H9 (cell line): Measurements from ENCODE around the gene NSRP1. TPM values are rescaled to one million over a fixed set of nuclear protein-coding genes. Genes with fewer than 3 reads are reported as not detected.
"Not testable (repeated sequence)": the region's sequence is repeated elsewhere in the genome, so short reads cannot be mapped to it uniquely, and the experiment has no call there.

ENCODE experiments used
- DNase-seq: peaks from one replicate; pipeline ENCODE4 v3.0.0-alpha.2; 2017
- H2AFZ ChIP-seq: one replicate; pipeline ENCODE4 v1.6.1; 2013; ENCODE audit warnings: mild to moderate bottlenecking, low read length, control low read depth, moderate library complexity
- H2AK5ac ChIP-seq: 2 replicates; pipeline ENCODE4 v1.6.1; 2013; ENCODE audit warnings: low read length, control low read depth, mixed read lengths; ENCODE audit not compliant: insufficient read length
- H2BK120ac ChIP-seq: one replicate; pipeline ENCODE4 v1.6.1; 2013; ENCODE audit warnings: low read depth, mild to moderate bottlenecking, low read length, control low read depth, inconsistent platforms; ENCODE audit not compliant: poor library complexity, severe bottlenecking
- H2BK12ac ChIP-seq: 2 replicates; pipeline ENCODE4 v1.6.1; 2013; ENCODE audit warnings: low read length, control low read depth, mixed read lengths, low read depth; ENCODE audit not compliant: insufficient read length
- H2BK15ac ChIP-seq: 2 replicates; pipeline ENCODE4 v1.6.1; 2013; ENCODE audit warnings: low read depth, low read length, control low read depth
- H2BK20ac ChIP-seq: one replicate; pipeline ENCODE4 v1.6.1; 2013; ENCODE audit warnings: low read depth, mild to moderate bottlenecking, low read length, control low read depth, inconsistent platforms; ENCODE audit not compliant: poor library complexity, severe bottlenecking
- H2BK5ac ChIP-seq: 2 replicates; pipeline ENCODE4 v1.6.1; 2013; ENCODE audit warnings: low read length, control low read depth, mixed read lengths; ENCODE audit not compliant: insufficient read length
- H3K14ac ChIP-seq: 2 replicates; pipeline ENCODE4 v1.6.1; 2013; ENCODE audit warnings: low read length, control low read depth; ENCODE audit not compliant: insufficient read depth
- H3K18ac ChIP-seq: 2 replicates; pipeline ENCODE4 v1.6.1; 2013; ENCODE audit warnings: low read depth, mild to moderate bottlenecking, mixed read lengths, low read length, control low read depth; ENCODE audit not compliant: insufficient read length
- H3K23ac ChIP-seq: 2 replicates; pipeline ENCODE4 v1.6.1; 2013; ENCODE audit warnings: low read length, control low read depth, mixed read lengths, low read depth; ENCODE audit not compliant: insufficient read length
- H3K23me2 ChIP-seq: 2 replicates; pipeline ENCODE4 v1.6.1; 2013; ENCODE audit warnings: low read depth, mild to moderate bottlenecking, mixed read lengths, low read length, control low read depth; ENCODE audit not compliant: insufficient read length, poor library complexity, severe bottlenecking
- H3K27ac ChIP-seq: 2 replicates; pipeline ENCODE4 v1.5.1; 2013; ENCODE audit warnings: low read length, control low read depth, mixed read lengths, low read depth; ENCODE audit not compliant: insufficient read length
- H3K27me3 ChIP-seq: 2 replicates; pipeline ENCODE4 v1.6.1; 2013; ENCODE audit warnings: low read length, control low read depth, inconsistent platforms; ENCODE audit not compliant: insufficient read depth
- H3K4ac ChIP-seq: 2 replicates; pipeline ENCODE4 v1.6.1; 2013; ENCODE audit warnings: low read depth, mild to moderate bottlenecking, control low read depth, inconsistent platforms, low read length, moderate library complexity
- H3K4me1 ChIP-seq: 2 replicates; pipeline ENCODE4 v1.6.1; 2013; ENCODE audit warnings: low read length, control low read depth, inconsistent platforms; ENCODE audit not compliant: insufficient read depth
- H3K4me2 ChIP-seq: 2 replicates; pipeline ENCODE4 v1.6.1; 2013; ENCODE audit warnings: low read length, control low read depth, mixed read lengths; ENCODE audit not compliant: insufficient read length, insufficient read depth
- H3K56ac ChIP-seq: 2 replicates; pipeline ENCODE4 v1.6.1; 2013; ENCODE audit warnings: low read depth, mild to moderate bottlenecking, mixed read lengths, low read length, control low read depth; ENCODE audit not compliant: insufficient read length
- H3K79me1 ChIP-seq: 2 replicates; pipeline ENCODE4 v1.6.1; 2013; ENCODE audit warnings: low read depth, mild to moderate bottlenecking, moderate library complexity, low read length, control low read depth, inconsistent platforms; ENCODE audit not compliant: insufficient read depth, poor library complexity, severe bottlenecking
- H3K79me2 ChIP-seq: 2 replicates; pipeline ENCODE4 v1.6.1; 2013; ENCODE audit warnings: low read length, control low read depth, inconsistent platforms; ENCODE audit not compliant: insufficient read depth
- H3K9ac ChIP-seq: 2 replicates; pipeline ENCODE4 v1.6.1; 2013; ENCODE audit warnings: low read length, control low read depth, mixed read lengths; ENCODE audit not compliant: insufficient read length; ENCODE audit errors: extremely low read depth
- H3K9me3 ChIP-seq: one replicate; pipeline ENCODE4 v1.6.1; 2013; ENCODE audit warnings: low read depth, low read length, inconsistent platforms; ENCODE audit not compliant: control insufficient read depth
- H3T11ph ChIP-seq: one replicate; pipeline ENCODE4 v1.6.1; 2013; ENCODE audit warnings: mild to moderate bottlenecking, low read length, control low read depth, inconsistent platforms
- H4K20me1 ChIP-seq: one replicate; pipeline ENCODE4 v1.6.1; 2013; ENCODE audit not compliant: control insufficient read depth, insufficient read length, insufficient read depth
- H4K5ac ChIP-seq: 2 replicates; pipeline ENCODE4 v1.6.1; 2013; ENCODE audit warnings: low read depth, mild to moderate bottlenecking, mixed read lengths, low read length, control low read depth; ENCODE audit not compliant: insufficient read length
- H4K8ac ChIP-seq: replicated peaks from 2 replicates; pipeline ENCODE4 v1.6.1; 2013; ENCODE audit warnings: low read length, control low read depth, mixed read lengths, low read depth; ENCODE audit not compliant: insufficient read length
- H4K91ac ChIP-seq: 2 replicates; pipeline ENCODE4 v1.6.1; 2013; ENCODE audit warnings: low read depth, mild to moderate bottlenecking, moderate library complexity, mixed read lengths, low read length, control low read depth; ENCODE audit not compliant: insufficient read length
- H3K27ac Mint-ChIP-seq, 3 experiments: 2 replicates in 2 of 3; 3 replicates in 1 of 3; pipeline ENCODE4 v1.8.0; 2020 to 2021; ENCODE audit warnings: mixed read lengths in 3 of 3, mild to moderate bottlenecking in 1 of 3, moderate library complexity in 1 of 3
- H3K27me3 Mint-ChIP-seq: 2 replicates; pipeline ENCODE4 v1.8.0; 2021; ENCODE audit warnings: low read depth, mild to moderate bottlenecking, moderate library complexity, mixed read lengths
- H3K36me3 Mint-ChIP-seq, 3 experiments: 2 replicates in 2 of 3; 3 replicates in 1 of 3; pipeline ENCODE4 v1.8.0; 2020 to 2021; ENCODE audit warnings: low read depth in 3 of 3, mixed read lengths in 3 of 3; ENCODE audit not compliant: insufficient read depth in 1 of 3
- H3K4me1 Mint-ChIP-seq, 2 experiments: 2 replicates each; pipeline ENCODE4 v1.8.0; 2020; ENCODE audit warnings: mixed read lengths in 2 of 2
- H3K4me3 Mint-ChIP-seq, 2 experiments: 2 replicates in 1 of 2; 3 replicates in 1 of 2; pipeline ENCODE4 v1.8.0; 2020 to 2021; ENCODE audit warnings: mild to moderate bottlenecking in 2 of 2, mixed read lengths in 2 of 2, moderate library complexity in 1 of 2
- H3K9me3 Mint-ChIP-seq, 2 experiments: 2 replicates in 1 of 2; 3 replicates in 1 of 2; pipeline ENCODE4 v1.8.0; 2020; ENCODE audit warnings: mild to moderate bottlenecking in 2 of 2, mixed read lengths in 2 of 2, moderate library complexity in 1 of 2
- WGBS: extraction: QIAGEN DNeasy Blood & Tissue Kit; methylation state at CpG from one replicate; pipeline ENCODE4 v1.1.7; 2013; ENCODE audit warnings: missing lambda C conversion rate, low lambda C conversion rate, mixed read lengths; ENCODE audit not compliant: insufficient read length; ENCODE audit errors: extremely low coverage; 5-methylcytosine and 5-hydroxymethylcytosine counted together
- total RNA-seq: library from RNA; stranded (reverse); gene quantifications from 2 replicates; pipeline ENCODE4 v1.2.1, GENCODE V29; 2021
- TF ChIP-seq, protein P1 (sequence below): fragments of 200-600 bp; sonication (generic); conservative IDR thresholded peaks from 3 replicates; pipeline ENCODE4 v1.8.0; 2021; ENCODE audit warnings: antibody characterized with exemption, mild to moderate bottlenecking

The NSRP1 gene
- total RNA-seq, 1 experiment from 2014 or later: 33.3 TPM

DNA sequence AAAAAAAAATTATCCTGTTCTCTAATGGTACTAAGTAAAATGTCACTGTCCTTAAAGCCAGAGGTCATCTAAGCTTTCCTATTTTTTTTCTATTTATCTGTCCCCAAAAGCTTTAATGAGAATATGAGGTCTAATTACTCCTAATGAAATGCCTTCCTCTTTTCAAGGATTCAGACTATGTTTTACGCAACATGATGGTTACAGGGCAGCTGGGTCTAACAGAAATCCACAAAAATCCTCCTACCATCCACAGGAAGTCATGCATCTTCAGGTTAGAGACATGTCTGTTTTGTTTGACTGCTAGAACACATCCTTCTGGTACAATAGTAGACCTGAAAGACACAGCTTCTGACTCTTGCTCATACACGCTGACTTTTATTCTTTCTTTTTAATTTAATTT lies 29.7 kb upstream of the NSRP1 start:
- H3K18ac ChIP-seq: no peak overlapping the region
- H2BK5ac ChIP-seq: no peak overlapping the region
- no peak for DNase-seq
- no peak overlapping the region for H3K9ac ChIP-seq
- TF ChIP-seq, protein P1, sequence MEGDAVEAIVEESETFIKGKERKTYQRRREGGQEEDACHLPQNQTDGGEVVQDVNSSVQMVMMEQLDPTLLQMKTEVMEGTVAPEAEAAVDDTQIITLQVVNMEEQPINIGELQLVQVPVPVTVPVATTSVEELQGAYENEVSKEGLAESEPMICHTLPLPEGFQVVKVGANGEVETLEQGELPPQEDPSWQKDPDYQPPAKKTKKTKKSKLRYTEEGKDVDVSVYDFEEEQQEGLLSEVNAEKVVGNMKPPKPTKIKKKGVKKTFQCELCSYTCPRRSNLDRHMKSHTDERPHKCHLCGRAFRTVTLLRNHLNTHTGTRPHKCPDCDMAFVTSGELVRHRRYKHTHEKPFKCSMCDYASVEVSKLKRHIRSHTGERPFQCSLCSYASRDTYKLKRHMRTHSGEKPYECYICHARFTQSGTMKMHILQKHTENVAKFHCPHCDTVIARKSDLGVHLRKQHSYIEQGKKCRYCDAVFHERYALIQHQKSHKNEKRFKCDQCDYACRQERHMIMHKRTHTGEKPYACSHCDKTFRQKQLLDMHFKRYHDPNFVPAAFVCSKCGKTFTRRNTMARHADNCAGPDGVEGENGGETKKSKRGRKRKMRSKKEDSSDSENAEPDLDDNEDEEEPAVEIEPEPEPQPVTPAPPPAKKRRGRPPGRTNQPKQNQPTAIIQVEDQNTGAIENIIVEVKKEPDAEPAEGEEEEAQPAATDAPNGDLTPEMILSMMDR: no peak
- H3K4ac ChIP-seq: no peak overlapping the region
- H3K4me2 ChIP-seq: no peak overlapping the region
- H3K79me2 ChIP-seq: no peaks in the 10 kb centered on the region
- no peak overlapping the region for H4K8ac ChIP-seq
- no peak overlapping the region for H2AK5ac ChIP-seq
- H4K91ac ChIP-seq: no peak overlapping the region
- H2BK120ac ChIP-seq: no peak overlapping the region
- no peak overlapping the region for H2BK20ac ChIP-seq
- Mint-ChIP-seq H3K4me3 (no peak overlapping the region), H3K27me3 (no peaks in the 10 kb centered on the region; the same call in none of the 2 replicates), H3K9me3 (peaks cover 0 to 3% of the 10 kb centered on the region in 2 experiments; a peak in 1 of 5 replicates), H3K36me3 (no peaks in the 10 kb centered on the region), H3K4me1 (no peaks in the 10 kb centered on the region), H3K27ac (no peak overlapping the region)
- H3K14ac ChIP-seq: no peak overlapping the region
- H3K27me3 ChIP-seq: no peaks in the 10 kb centered on the region
- H3K23me2 ChIP-seq: no peaks in the 10 kb centered on the region
- H3K27ac ChIP-seq: no peak overlapping the region
- H3K56ac ChIP-seq: no peak overlapping the region
- H3T11ph ChIP-seq: no peak overlapping the region
- H3K4me1 ChIP-seq: no peaks in the 10 kb centered on the region
- no peak overlapping the region for H3K23ac ChIP-seq
- no peaks in the 10 kb centered on the region for H4K20me1 ChIP-seq
- no peak overlapping the region for H2BK15ac ChIP-seq
- H3K79me1 ChIP-seq: no peaks in the 10 kb centered on the region
- no CpG with 5 or more reads among the region's 2 CpGs for WGBS
- no peak overlapping the region for H4K5ac ChIP-seq
- H2AFZ ChIP-seq: no peak overlapping the region
- no peak overlapping the region for H2BK12ac ChIP-seq
- no peaks in the 10 kb centered on the region for H3K9me3 ChIP-seq

GRCh38 chr17:30087431-30087830 lies 29.2 kb upstream of the NSRP1 start:
- H3K79me2 ChIP-seq, H4K8ac ChIP-seq, H4K91ac ChIP-seq, H3K4me3 Mint-ChIP-seq, H3K27ac Mint-ChIP-seq, H3K27ac ChIP-seq, H4K5ac ChIP-seq, H3K4me2 ChIP-seq, H3K18ac ChIP-seq, H3K27me3 Mint-ChIP-seq, DNase-seq, H3K79me1 ChIP-seq, H3K4me1 Mint-ChIP-seq, H3K27me3 ChIP-seq, H3K4me1 ChIP-seq, H3K9ac ChIP-seq, H3K9me3 ChIP-seq, H3K4ac ChIP-seq, H2BK120ac ChIP-seq, H3K14ac ChIP-seq, H2BK12ac ChIP-seq, H2BK15ac ChIP-seq, H3T11ph ChIP-seq, H3K56ac ChIP-seq, H4K20me1 ChIP-seq, H2AK5ac ChIP-seq, H2BK20ac ChIP-seq, H3K23me2 ChIP-seq, H3K23ac ChIP-seq, H2BK5ac ChIP-seq, H2AFZ ChIP-seq, H3K36me3 Mint-ChIP-seq, H3K9me3 Mint-ChIP-seq: not testable (repeated sequence)
- WGBS: no CpG with 5 or more reads among the region's 3 CpGs
